Breast epithelium (tissue), 3 donors: ENCODE data around the gene NODAL.

Experiments
- CTCF ChIP-seq, 3 donors: fragments of 450-650 bp; IDR thresholded peaks; one replicate each; pipeline ENCODE4 v1.5.1; 2016 to 2017; ENCODE audit warnings: antibody characterized with exemption in 3 of 3, mild to moderate bottlenecking in 3 of 3, moderate library complexity in 3 of 3
- POLR2A ChIP-seq: fragments of 450-650 bp; IDR thresholded peaks from one replicate; pipeline ENCODE4 v1.6.1; 2016; ENCODE audit warnings: antibody characterized with exemption, mild to moderate bottlenecking, moderate library complexity
- POLR2AphosphoS5 ChIP-seq, 3 donors: sonication (generic); formaldehyde crosslinking; IDR thresholded peaks; one replicate each; pipeline ENCODE4 v1.6.1; 2017; ENCODE audit warnings: antibody characterized with exemption in 3 of 3

DNA sequence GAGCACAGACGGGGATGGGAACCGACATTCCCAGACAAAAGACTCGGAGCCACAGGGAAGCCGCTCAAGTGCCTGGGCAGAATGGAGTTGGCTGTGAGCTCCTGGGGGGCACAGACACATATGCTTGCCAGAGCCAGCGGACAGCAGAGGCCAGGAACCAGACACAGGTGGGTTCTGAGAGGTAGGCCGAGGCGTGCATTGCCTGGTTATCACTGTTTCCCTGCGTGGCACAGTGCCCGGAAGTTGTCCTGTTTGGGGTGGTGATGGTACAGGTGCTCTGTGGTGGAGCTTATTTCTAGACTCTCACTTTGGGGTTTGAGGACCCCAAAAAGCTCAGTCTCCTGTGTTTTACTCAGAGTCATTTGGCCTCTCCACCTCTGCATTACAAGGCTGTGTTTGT lies 39.6 kb upstream of the NODAL start:
- TF ChIP-seq CTCF (IDR thresholded peaks at IDR 0.05) (no peak), POLR2AphosphoS5 (IDR thresholded peaks at IDR 0.05) (no peak), POLR2A (no peak)
